ENCODE measurements around the gene SLC25A38. TPM values are rescaled to one million over a fixed set of nuclear protein-coding genes. Genes with fewer than 3 reads are reported as not detected.
A peak's percentile ranks its signal among the peaks of the same experiment; 100 is the strongest.

SLC25A38 gene
- total RNA-seq, 1 donor from 2014 or later: 20.8 TPM

- H3K4me3 ChIP-seq (ENCODE audit: low read depth, low read length): no peak overlapping the region
- TF ChIP-seq CTCF (conservative IDR thresholded peaks at IDR 0.05; ENCODE audit: low read depth, low read length): peak; percentile 86
- DNase-seq (ENCODE audit: low read depth): no peak
Observed at GRCh38 chr3:39378088-39378487, 5.1 kb upstream of the SLC25A38 start.

- TF ChIP-seq CTCF (conservative IDR thresholded peaks at IDR 0.05; ENCODE audit: low read depth, low read length): no peak
- no peak overlapping the region for H3K4me3 ChIP-seq (ENCODE audit: low read depth, low read length)
- no peak for DNase-seq (ENCODE audit: low read depth)
Observed at GRCh38 chr3:39378957-39379777, 4.0 kb upstream of the SLC25A38 start.

DNA sequence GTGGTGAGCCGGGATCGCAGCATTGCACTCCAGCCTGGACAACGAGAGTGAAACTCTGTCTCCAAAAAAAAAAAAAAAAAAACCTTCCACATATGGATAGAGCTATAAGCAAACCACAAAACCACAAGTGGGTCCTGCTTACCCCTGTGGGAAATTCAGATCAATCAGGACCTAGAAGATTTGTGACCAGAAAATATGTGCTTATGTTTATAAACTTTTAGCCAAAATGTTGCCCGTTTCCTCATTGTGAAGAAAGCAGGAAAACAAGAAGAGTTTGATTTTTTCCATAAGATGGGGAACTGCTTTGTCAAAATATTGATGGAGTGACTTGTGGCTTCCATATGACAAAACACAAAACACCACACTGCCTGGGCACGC lies 3.4 kb upstream of the SLC25A38 start:
- TF ChIP-seq CTCF (conservative IDR thresholded peaks at IDR 0.05; ENCODE audit: low read depth, low read length): no peak
- no peak overlapping the region for H3K4me3 ChIP-seq (ENCODE audit: low read depth, low read length)
- DNase-seq (ENCODE audit: low read depth): no peak

DNA sequence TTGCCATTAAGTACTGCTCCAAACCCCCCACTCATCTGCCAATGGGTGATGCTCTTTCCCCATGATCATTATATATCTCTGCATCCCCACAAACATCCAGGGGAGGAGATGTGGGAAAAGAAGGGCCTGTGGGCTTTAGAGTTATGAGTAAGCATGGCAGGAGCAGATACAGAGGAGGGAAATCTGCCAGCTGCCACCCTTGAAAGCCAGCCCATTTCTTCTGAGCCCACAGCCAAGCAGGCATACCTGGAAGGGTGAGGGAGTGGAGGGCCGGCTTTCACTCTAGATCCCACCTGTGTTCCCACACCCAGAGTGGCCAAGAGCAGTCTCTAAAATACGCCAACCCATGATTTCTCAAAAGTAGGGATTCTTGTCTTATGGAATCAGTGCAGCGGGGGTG lies 1.7 kb upstream of the SLC25A38 start:
- no peak for TF ChIP-seq CTCF (conservative IDR thresholded peaks at IDR 0.05; ENCODE audit: low read depth, low read length)

DNA sequence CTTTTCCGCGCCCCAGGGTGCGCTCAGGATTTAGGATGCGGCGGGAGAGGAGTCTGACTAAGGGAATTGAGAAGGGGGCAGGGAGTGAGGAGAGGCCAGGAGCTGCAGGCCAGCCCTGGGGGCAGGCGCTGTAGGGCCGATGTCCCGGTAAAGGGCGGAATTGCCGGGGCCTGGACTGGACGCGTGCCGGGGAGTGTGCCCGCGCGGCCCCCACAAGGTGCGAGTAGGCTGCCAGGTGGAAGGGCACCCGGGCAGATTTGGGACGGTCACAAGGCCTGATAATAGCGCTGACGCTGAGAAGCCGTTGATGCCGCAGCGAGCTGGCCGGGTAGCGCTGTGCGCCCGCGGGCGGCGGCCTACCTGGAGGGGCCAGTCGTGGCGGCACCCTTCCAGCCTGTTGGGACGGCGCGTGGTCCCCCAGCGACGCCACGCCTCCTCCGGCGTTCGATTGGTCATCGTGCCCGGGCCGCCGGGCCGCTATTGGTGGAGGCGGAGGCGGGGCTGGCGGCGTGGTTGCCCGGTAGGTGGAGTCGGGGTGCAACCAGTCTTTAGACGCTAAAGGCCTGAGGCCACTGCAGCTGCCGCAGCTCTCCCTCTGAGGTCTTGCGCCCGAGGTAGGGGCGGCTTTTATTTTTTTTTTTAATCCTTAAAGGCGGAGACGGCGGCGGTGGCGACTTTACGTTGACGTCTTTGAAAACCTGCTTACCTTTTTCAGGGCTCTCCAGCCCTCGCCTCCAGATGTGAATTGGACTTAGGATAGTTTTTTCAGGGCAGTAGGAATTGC lies 903 bp downstream of the SLC25A38 start:
- peak overlapping the region; percentile 84 for H3K4me3 ChIP-seq (ENCODE audit: low read depth, low read length)
- no peak for DNase-seq (ENCODE audit: low read depth)
- no peak for TF ChIP-seq CTCF (conservative IDR thresholded peaks at IDR 0.05; ENCODE audit: low read depth, low read length)

More for the DNA sequence above, 1.7 kb upstream of the SLC25A38 start:
- H3K4me3 ChIP-seq (ENCODE audit: low read depth, low read length): no peak overlapping the region
- DNase-seq (ENCODE audit: low read depth): no peak

DNA sequence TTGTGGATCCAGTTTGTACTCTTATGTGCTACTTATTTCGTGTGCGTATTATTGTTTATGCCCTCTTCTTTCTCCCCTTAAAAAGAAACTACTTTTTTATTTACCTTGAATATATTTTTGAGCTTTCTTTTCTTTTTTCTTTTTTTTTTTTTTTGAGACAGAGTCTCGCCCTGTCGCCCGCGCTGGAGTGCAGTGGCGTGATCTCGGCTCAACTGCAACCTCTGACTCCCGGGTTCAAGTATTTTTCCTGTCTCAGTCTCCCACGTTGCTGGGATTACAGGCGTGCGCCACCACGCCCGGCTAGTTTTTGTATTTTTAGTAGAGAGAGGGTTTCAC lies 1.5 kb downstream of the SLC25A38 start:
- H3K4me3 ChIP-seq (ENCODE audit: low read depth, low read length): peak overlapping the region; percentile 84
- no peak for TF ChIP-seq CTCF (conservative IDR thresholded peaks at IDR 0.05; ENCODE audit: low read depth, low read length)
- DNase-seq (ENCODE audit: low read depth): no peak
